GM12892 (cell line): ENCODE results near the gene CIT.

Source experiments
- POLR2A ChIP-seq: IDR thresholded peaks from 2 replicates; pipeline ENCODE4 v1.6.1; 2011; ENCODE audit warnings: low read depth, low read length, control low read depth
- POLR2AphosphoS5 ChIP-seq: IDR thresholded peaks from 2 replicates; pipeline ENCODE4 v1.6.1; 2011; ENCODE audit warnings: low read depth, low read length, control low read depth

- TF ChIP-seq POLR2AphosphoS5 (no peak), POLR2A (no peak)
Measured at GRCh38 chr12:119770146-119770545, 107.0 kb downstream of the CIT start.
